Measurements from ENCODE around the gene SCLT1.

DNA sequence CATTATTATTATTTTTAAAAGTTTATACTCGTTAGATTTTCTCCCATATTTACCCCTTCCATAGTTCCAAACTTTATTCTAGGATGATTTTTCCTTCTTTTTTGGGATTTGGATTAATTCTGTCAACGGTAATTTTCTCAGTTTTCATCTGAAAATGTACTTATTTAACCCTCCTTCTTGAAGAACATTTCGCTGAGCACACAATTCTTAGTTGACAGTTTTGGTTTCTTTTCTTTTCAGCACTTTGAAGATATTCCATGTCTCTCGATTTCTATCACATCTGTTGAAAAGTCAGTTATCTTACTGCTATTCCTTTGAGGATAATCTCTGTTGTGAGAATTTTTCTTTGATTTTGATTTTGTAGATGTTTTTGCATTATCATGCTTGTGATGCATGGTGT is 85.2 kb downstream of the SCLT1 start:
- TF ChIP-seq, protein P1, sequence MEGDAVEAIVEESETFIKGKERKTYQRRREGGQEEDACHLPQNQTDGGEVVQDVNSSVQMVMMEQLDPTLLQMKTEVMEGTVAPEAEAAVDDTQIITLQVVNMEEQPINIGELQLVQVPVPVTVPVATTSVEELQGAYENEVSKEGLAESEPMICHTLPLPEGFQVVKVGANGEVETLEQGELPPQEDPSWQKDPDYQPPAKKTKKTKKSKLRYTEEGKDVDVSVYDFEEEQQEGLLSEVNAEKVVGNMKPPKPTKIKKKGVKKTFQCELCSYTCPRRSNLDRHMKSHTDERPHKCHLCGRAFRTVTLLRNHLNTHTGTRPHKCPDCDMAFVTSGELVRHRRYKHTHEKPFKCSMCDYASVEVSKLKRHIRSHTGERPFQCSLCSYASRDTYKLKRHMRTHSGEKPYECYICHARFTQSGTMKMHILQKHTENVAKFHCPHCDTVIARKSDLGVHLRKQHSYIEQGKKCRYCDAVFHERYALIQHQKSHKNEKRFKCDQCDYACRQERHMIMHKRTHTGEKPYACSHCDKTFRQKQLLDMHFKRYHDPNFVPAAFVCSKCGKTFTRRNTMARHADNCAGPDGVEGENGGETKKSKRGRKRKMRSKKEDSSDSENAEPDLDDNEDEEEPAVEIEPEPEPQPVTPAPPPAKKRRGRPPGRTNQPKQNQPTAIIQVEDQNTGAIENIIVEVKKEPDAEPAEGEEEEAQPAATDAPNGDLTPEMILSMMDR (IDR thresholded peaks at IDR 0.05) = no peak
- no peak for TF ChIP-seq POLR2A (IDR thresholded peaks at IDR 0.05)

All from testis (tissue), 2 donors.